H9 (cell line): ENCODE measurements around the gene SNPH. TPM values are rescaled to one million over a fixed set of nuclear protein-coding genes. Genes with fewer than 3 reads are reported as not detected.

ENCODE experiments used
- DNase-seq: peaks from one replicate; pipeline ENCODE4 v3.0.0-alpha.2; 2017
- H2AFZ ChIP-seq: one replicate; pipeline ENCODE4 v1.6.1; 2013; ENCODE audit warnings: mild to moderate bottlenecking, low read length, control low read depth, moderate library complexity
- H2AK5ac ChIP-seq: 2 replicates; pipeline ENCODE4 v1.6.1; 2013; ENCODE audit warnings: low read length, control low read depth, mixed read lengths; ENCODE audit not compliant: insufficient read length
- H2BK120ac ChIP-seq: one replicate; pipeline ENCODE4 v1.6.1; 2013; ENCODE audit warnings: low read depth, mild to moderate bottlenecking, low read length, control low read depth, inconsistent platforms; ENCODE audit not compliant: poor library complexity, severe bottlenecking
- H2BK12ac ChIP-seq: 2 replicates; pipeline ENCODE4 v1.6.1; 2013; ENCODE audit warnings: low read length, control low read depth, mixed read lengths, low read depth; ENCODE audit not compliant: insufficient read length
- H2BK15ac ChIP-seq: 2 replicates; pipeline ENCODE4 v1.6.1; 2013; ENCODE audit warnings: low read depth, low read length, control low read depth
- H2BK20ac ChIP-seq: one replicate; pipeline ENCODE4 v1.6.1; 2013; ENCODE audit warnings: low read depth, mild to moderate bottlenecking, low read length, control low read depth, inconsistent platforms; ENCODE audit not compliant: poor library complexity, severe bottlenecking
- H2BK5ac ChIP-seq: 2 replicates; pipeline ENCODE4 v1.6.1; 2013; ENCODE audit warnings: low read length, control low read depth, mixed read lengths; ENCODE audit not compliant: insufficient read length
- H3K14ac ChIP-seq: 2 replicates; pipeline ENCODE4 v1.6.1; 2013; ENCODE audit warnings: low read length, control low read depth; ENCODE audit not compliant: insufficient read depth
- H3K18ac ChIP-seq: 2 replicates; pipeline ENCODE4 v1.6.1; 2013; ENCODE audit warnings: low read depth, mild to moderate bottlenecking, mixed read lengths, low read length, control low read depth; ENCODE audit not compliant: insufficient read length
- H3K23ac ChIP-seq: 2 replicates; pipeline ENCODE4 v1.6.1; 2013; ENCODE audit warnings: low read length, control low read depth, mixed read lengths, low read depth; ENCODE audit not compliant: insufficient read length
- H3K23me2 ChIP-seq: 2 replicates; pipeline ENCODE4 v1.6.1; 2013; ENCODE audit warnings: low read depth, mild to moderate bottlenecking, mixed read lengths, low read length, control low read depth; ENCODE audit not compliant: insufficient read length, poor library complexity, severe bottlenecking
- H3K27ac ChIP-seq: 2 replicates; pipeline ENCODE4 v1.5.1; 2013; ENCODE audit warnings: low read length, control low read depth, mixed read lengths, low read depth; ENCODE audit not compliant: insufficient read length
- H3K27me3 ChIP-seq: 2 replicates; pipeline ENCODE4 v1.6.1; 2013; ENCODE audit warnings: low read length, control low read depth, inconsistent platforms; ENCODE audit not compliant: insufficient read depth
- H3K4ac ChIP-seq: 2 replicates; pipeline ENCODE4 v1.6.1; 2013; ENCODE audit warnings: low read depth, mild to moderate bottlenecking, control low read depth, inconsistent platforms, low read length, moderate library complexity
- H3K4me1 ChIP-seq: 2 replicates; pipeline ENCODE4 v1.6.1; 2013; ENCODE audit warnings: low read length, control low read depth, inconsistent platforms; ENCODE audit not compliant: insufficient read depth
- H3K4me2 ChIP-seq: 2 replicates; pipeline ENCODE4 v1.6.1; 2013; ENCODE audit warnings: low read length, control low read depth, mixed read lengths; ENCODE audit not compliant: insufficient read length, insufficient read depth
- H3K56ac ChIP-seq: 2 replicates; pipeline ENCODE4 v1.6.1; 2013; ENCODE audit warnings: low read depth, mild to moderate bottlenecking, mixed read lengths, low read length, control low read depth; ENCODE audit not compliant: insufficient read length
- H3K79me1 ChIP-seq: 2 replicates; pipeline ENCODE4 v1.6.1; 2013; ENCODE audit warnings: low read depth, mild to moderate bottlenecking, moderate library complexity, low read length, control low read depth, inconsistent platforms; ENCODE audit not compliant: insufficient read depth, poor library complexity, severe bottlenecking
- H3K79me2 ChIP-seq: 2 replicates; pipeline ENCODE4 v1.6.1; 2013; ENCODE audit warnings: low read length, control low read depth, inconsistent platforms; ENCODE audit not compliant: insufficient read depth
- H3K9ac ChIP-seq: 2 replicates; pipeline ENCODE4 v1.6.1; 2013; ENCODE audit warnings: low read length, control low read depth, mixed read lengths; ENCODE audit not compliant: insufficient read length; ENCODE audit errors: extremely low read depth
- H3K9me3 ChIP-seq: one replicate; pipeline ENCODE4 v1.6.1; 2013; ENCODE audit warnings: low read depth, low read length, inconsistent platforms; ENCODE audit not compliant: control insufficient read depth
- H3T11ph ChIP-seq: one replicate; pipeline ENCODE4 v1.6.1; 2013; ENCODE audit warnings: mild to moderate bottlenecking, low read length, control low read depth, inconsistent platforms
- H4K20me1 ChIP-seq: one replicate; pipeline ENCODE4 v1.6.1; 2013; ENCODE audit not compliant: control insufficient read depth, insufficient read length, insufficient read depth
- H4K5ac ChIP-seq: 2 replicates; pipeline ENCODE4 v1.6.1; 2013; ENCODE audit warnings: low read depth, mild to moderate bottlenecking, mixed read lengths, low read length, control low read depth; ENCODE audit not compliant: insufficient read length
- H4K8ac ChIP-seq: replicated peaks from 2 replicates; pipeline ENCODE4 v1.6.1; 2013; ENCODE audit warnings: low read length, control low read depth, mixed read lengths, low read depth; ENCODE audit not compliant: insufficient read length
- H4K91ac ChIP-seq: 2 replicates; pipeline ENCODE4 v1.6.1; 2013; ENCODE audit warnings: low read depth, mild to moderate bottlenecking, moderate library complexity, mixed read lengths, low read length, control low read depth; ENCODE audit not compliant: insufficient read length
- H3K27ac Mint-ChIP-seq, 3 experiments: 2 replicates in 2 of 3; 3 replicates in 1 of 3; pipeline ENCODE4 v1.8.0; 2020 to 2021; ENCODE audit warnings: mixed read lengths in 3 of 3, mild to moderate bottlenecking in 1 of 3, moderate library complexity in 1 of 3
- H3K27me3 Mint-ChIP-seq: 2 replicates; pipeline ENCODE4 v1.8.0; 2021; ENCODE audit warnings: low read depth, mild to moderate bottlenecking, moderate library complexity, mixed read lengths
- H3K36me3 Mint-ChIP-seq, 3 experiments: 2 replicates in 2 of 3; 3 replicates in 1 of 3; pipeline ENCODE4 v1.8.0; 2020 to 2021; ENCODE audit warnings: low read depth in 3 of 3, mixed read lengths in 3 of 3; ENCODE audit not compliant: insufficient read depth in 1 of 3
- H3K4me1 Mint-ChIP-seq, 2 experiments: 2 replicates each; pipeline ENCODE4 v1.8.0; 2020; ENCODE audit warnings: mixed read lengths in 2 of 2
- H3K4me3 Mint-ChIP-seq, 2 experiments: 2 replicates in 1 of 2; 3 replicates in 1 of 2; pipeline ENCODE4 v1.8.0; 2020 to 2021; ENCODE audit warnings: mild to moderate bottlenecking in 2 of 2, mixed read lengths in 2 of 2, moderate library complexity in 1 of 2
- H3K9me3 Mint-ChIP-seq, 2 experiments: 2 replicates in 1 of 2; 3 replicates in 1 of 2; pipeline ENCODE4 v1.8.0; 2020; ENCODE audit warnings: mild to moderate bottlenecking in 2 of 2, mixed read lengths in 2 of 2, moderate library complexity in 1 of 2
- CTCF ChIP-seq: fragments of 200-600 bp; sonication (generic); conservative IDR thresholded peaks from 3 replicates; pipeline ENCODE4 v1.8.0; 2021; ENCODE audit warnings: antibody characterized with exemption, mild to moderate bottlenecking
- WGBS: extraction: QIAGEN DNeasy Blood & Tissue Kit; methylation state at CpG from one replicate; pipeline ENCODE4 v1.1.7; 2013; ENCODE audit warnings: missing lambda C conversion rate, low lambda C conversion rate, mixed read lengths; ENCODE audit not compliant: insufficient read length; ENCODE audit errors: extremely low coverage; 5-methylcytosine and 5-hydroxymethylcytosine counted together
- total RNA-seq: library from RNA; stranded (reverse); gene quantifications from 2 replicates; pipeline ENCODE4 v1.2.1, GENCODE V29; 2021

Gene SNPH
- total RNA-seq, 1 experiment from 2014 or later: 1.8 TPM

GRCh38 chr20:1242530-1242929 lies 23.6 kb upstream of the SNPH start:
- Histone ChIP-seq H3K23ac (no peak overlapping the region), H3K56ac (no peak overlapping the region), H3K9ac (no peak overlapping the region), H3T11ph (no peak overlapping the region), H3K23me2 (no peaks in the 10 kb centered on the region), H3K27ac (no peak overlapping the region), H4K91ac (no peak overlapping the region), H3K4me1 (no peaks in the 10 kb centered on the region), H3K18ac (no peak overlapping the region), H3K4me2 (no peak overlapping the region), H3K27me3 (no peaks in the 10 kb centered on the region), H4K5ac (no peak overlapping the region), H4K20me1 (no peaks in the 10 kb centered on the region), H2BK12ac (no peak overlapping the region), H2BK5ac (no peak overlapping the region), H3K4ac (no peak overlapping the region), H4K8ac (no peak overlapping the region), H2BK120ac (no peak overlapping the region), H3K79me1 (no peaks in the 10 kb centered on the region), H3K9me3 (no peaks in the 10 kb centered on the region), H2AK5ac (no peak overlapping the region), H2AFZ (no peak overlapping the region), H3K79me2 (no peaks in the 10 kb centered on the region), H2BK20ac (no peak overlapping the region), H2BK15ac (no peak overlapping the region), H3K14ac (no peak overlapping the region)
- Mint-ChIP-seq H3K27ac (no peak overlapping the region), H3K36me3 (no peaks in the 10 kb centered on the region), H3K27me3 (peaks cover 10% of the 10 kb centered on the region), H3K4me3 (no peak overlapping the region), H3K9me3 (no peaks in the 10 kb centered on the region), H3K4me1 (peaks cover 0 to 5% of the 10 kb centered on the region in 2 experiments; a peak in 3 of 4 replicates)
- no CpG with 5 or more reads among the region's 2 CpGs for WGBS
- no peak for TF ChIP-seq CTCF
- no peak for DNase-seq
